ENCODE data around the gene IQSEC3.
"Not testable (repeated sequence)": the region's sequence is repeated elsewhere in the genome, so short reads cannot be mapped to it uniquely, and the experiment has no call there.

The IQSEC3 gene

DNA sequence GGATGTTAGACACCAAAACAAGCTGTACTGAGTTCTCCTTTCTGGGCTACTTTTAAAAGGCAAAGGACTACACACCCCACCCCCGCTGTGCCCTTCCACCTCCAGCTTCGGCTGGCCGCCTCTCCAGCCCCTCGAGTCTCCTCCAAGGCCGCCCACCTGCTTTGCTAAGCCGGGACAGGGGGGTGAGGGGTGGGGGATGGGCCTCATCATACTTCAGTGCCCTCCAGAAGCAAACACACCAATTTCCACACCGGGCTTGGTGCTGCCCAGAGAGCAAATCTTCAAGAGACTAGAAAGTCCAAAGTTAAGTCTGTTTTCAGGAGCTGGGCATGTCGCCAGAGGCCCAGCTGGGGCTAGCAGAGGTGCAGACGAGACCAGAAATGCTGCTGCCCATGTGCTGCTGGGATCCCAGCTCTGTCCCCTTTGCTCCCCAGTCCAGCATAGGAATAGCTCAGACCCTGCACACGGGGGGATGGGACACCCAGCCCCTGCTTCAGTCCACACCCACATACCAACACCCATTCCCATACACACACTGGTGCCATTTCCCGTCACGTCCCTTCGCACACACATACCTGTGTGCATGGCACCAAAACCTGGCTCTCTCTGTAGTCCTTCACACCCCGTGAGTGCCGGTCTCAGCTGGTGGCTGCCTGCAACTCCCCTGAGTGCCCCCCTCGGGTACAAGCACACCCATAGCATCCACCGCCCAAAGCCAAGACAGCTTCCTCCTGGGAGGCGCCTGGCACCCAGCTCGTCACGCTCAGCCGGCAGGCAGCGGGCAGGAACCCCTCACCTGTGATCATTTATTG, 146.4 kb downstream of the IQSEC3 start:
- no peak for DNase-seq (ENCODE audit: low read depth in 2 of 2, low spot score in 1 of 2)

DNA sequence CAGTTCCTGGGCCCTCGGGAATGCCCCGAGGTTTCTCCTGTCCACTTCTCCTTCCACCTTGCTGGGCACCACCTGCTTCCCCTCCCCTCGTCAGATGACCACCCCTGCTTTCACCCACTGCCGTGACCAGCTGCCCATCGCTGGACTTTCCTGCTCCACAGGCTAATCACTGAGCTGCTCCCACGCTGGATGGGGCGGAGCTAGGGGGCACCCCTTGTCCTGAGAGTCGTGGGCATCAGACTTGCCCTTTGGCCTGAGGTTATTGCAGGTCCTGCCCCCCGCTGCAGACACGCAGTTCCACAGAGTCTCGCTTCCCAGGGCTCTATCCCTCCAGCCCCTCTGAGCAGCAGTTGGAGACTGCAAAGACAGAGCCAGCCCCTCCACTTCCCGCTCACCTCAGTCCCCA, 147.0 kb downstream of the IQSEC3 start:
- no peak for DNase-seq (ENCODE audit: low read depth in 2 of 2, low spot score in 1 of 2)

DNA sequence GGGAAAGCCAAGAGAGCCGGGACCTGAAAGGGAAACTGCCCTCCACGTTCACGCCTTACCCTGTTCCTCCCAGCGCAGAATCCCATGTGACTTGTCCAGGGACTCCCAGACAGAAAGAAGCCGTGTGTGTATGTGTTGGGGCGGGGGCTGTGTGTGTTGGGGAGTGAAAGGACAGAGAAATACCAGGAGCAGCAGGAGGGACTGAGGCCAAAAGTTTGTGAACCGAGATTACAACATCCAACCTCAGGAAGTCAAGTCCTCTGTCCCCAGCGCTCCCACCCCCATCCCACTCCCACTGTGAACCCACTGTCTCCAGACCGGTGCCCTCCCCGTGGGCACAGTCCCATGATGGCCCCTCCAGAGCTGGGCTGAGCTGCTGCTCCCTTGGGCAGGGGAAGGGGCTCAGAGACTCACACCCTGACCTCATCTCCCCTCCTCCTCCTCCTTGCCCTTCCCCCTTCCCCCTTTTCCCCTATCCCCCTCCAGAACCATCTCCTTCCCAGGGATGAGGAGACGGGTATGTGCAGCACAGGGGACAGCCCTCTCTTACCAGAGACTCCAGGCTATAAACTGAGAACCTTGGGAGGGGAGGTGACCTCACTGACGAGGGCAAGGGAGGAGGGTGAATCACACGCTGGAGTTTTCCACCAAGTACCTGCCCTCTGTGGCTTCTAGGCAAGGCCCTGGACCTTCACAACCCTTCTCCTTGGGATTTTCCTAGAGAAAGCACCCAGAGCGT, 147.6 kb downstream of the IQSEC3 start, which contains the start of gene SLC6A12:
SLC6A12 (minus strand) TSS at position 155 of the 739 bp plus-strand sequence. CDS start 4,171 bp downstream, outside the sequence.
- DNase-seq (ENCODE audit: low read depth in 2 of 2, low spot score in 1 of 2), result no peak

DNA sequence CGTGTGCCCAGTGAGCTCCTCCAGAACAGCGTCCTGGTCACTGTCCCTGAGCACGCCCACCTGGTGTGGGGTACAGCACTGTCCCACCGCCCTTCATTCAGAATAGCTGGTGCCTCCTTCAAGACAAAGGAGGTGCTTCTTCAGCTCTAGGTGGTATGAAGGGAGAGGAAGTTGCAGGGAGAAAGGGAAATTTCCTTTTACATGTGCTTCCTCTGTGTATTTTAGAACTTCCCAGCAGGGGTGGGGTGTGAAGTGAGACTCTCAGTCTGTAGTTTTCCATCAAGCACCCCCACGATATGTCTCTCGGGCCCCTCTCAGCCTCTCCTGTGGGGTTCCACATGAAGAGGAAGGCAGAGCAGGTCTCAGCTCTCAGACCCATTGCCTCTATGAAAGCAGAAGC, 148.5 kb downstream of the IQSEC3 start:
- no peak for DNase-seq (ENCODE audit: low read depth in 2 of 2, low spot score in 1 of 2)

DNA sequence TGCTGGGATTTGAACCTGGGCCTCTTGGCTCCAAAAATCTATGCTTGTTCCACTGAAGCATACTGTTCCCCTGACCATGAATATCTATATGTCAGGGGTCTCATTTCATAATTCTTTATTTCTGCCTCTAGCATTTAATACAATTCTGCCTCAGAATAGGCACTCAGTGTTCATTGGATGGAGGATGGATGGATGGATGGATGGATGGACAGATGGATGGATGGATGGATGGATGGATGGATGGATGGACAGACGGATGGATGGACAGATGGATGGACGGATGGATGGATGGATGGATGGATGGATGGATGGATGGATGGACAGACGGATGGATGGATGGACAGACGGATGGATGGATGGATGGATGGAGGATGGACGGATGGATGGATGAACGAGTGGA, 150.5 kb downstream of the IQSEC3 start:
- DNase-seq (ENCODE audit: low read depth in 2 of 2, low spot score in 1 of 2), result not testable (repeated sequence)

DNA sequence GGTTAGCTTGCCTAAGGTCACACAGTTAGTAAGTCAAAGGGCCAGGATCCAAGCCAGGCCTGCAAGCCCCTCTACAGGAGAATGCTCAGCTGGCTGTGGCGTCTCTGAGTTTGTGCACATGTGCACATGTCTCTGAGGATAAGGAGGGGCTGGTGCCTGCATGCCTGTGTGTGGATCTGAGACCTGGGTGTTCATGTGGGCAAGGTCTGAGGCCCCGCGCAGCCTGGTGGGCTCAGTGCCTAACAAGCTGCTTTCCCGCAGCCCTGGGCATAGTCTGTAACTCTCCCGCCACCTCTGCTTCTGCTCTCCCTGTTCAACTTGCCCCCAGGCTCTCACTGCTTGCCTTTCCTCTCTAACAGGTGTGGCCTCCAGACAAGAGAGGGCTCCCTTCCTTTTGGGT, 151.7 kb downstream of the IQSEC3 start:
- DNase-seq (ENCODE audit: low read depth in 2 of 2, low spot score in 1 of 2), result no peak

DNA sequence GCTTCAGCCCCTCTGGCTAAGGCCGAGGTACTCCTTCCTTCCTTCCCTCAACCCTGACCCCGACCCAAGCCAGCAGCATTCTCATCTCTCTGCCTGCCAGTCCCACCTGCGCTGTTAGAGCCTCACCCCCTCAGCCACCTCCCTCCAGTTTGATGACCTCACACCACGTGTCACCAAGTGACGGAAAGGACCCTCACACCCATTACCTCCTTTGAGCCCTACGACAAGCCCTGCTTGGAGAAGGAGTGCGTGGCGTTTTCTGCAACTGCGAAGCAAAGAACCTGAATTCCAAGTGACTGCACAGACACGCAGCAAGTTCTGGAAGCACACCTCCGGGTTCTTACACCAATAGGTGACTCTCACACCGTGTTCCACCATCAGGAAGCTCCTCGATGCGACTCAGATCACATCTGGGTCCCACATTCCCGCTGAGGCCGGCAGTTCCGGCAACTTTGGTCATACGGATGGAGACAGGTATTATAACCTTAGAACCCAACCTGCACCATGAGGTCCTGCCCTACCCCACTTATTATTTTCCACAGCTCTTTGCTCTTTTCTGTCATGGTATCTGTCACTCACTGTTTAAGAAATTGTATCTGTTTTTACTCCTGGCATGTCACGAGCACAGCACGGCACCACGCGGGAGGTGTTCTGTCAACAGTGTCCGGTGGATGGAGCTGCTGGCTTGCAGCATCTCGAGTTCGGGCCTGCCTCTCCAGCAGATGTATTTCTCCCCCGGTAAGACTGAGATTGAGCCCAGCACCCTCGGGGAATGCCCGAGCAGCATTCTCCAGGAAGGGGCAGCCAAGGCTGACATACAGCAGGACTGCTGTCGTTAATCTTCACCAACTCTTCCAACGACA, 152.4 kb downstream of the IQSEC3 start:
- no peak for DNase-seq (ENCODE audit: low read depth in 2 of 2, low spot score in 1 of 2)

DNA sequence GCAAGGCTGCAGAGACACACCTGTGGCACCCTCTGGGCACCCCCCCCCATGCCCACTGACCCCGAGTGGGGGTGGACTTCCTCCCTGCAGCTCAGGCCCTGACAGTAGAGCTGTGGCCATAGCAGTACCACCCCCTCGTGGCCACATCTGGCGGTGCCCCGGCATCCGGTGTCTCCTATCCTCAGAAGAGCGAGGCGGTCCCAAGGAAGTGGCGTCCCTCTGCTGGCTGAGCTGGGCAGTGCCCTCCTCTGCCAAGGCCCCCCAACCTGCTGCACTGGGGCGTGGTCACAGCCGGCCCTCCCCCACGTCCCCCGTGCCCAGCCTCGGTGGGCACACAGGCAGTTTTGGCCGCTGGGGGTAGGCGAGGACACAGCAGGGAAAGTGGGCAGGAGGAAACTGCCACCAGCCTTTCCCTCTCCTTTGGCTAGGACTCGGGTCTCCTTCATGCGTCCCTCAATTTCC, 153.4 kb downstream of the IQSEC3 start:
- DNase-seq (ENCODE audit: low read depth in 2 of 2, low spot score in 1 of 2), result no peak

DNA sequence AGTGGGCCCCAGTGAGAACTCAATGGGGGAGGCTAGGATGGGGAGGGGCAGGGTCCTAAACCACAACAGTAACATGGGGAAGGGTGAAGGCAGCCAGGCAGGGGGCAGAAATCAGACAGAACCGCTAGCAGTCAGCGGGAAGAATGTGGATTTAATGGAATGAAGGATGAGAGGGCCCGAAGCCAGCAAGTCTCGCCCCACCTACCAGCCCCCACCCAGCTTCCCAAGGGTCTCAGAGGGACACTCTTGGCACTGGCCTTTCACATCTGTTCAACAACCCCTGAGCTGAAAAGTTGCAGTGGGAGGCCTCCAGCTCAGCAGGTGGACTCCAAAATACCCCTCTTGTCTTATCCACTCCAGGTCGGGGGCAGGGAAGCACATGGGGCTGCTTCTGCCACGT, 153.9 kb downstream of the IQSEC3 start:
- DNase-seq (ENCODE audit: low read depth in 2 of 2, low spot score in 1 of 2), result no peak

DNA sequence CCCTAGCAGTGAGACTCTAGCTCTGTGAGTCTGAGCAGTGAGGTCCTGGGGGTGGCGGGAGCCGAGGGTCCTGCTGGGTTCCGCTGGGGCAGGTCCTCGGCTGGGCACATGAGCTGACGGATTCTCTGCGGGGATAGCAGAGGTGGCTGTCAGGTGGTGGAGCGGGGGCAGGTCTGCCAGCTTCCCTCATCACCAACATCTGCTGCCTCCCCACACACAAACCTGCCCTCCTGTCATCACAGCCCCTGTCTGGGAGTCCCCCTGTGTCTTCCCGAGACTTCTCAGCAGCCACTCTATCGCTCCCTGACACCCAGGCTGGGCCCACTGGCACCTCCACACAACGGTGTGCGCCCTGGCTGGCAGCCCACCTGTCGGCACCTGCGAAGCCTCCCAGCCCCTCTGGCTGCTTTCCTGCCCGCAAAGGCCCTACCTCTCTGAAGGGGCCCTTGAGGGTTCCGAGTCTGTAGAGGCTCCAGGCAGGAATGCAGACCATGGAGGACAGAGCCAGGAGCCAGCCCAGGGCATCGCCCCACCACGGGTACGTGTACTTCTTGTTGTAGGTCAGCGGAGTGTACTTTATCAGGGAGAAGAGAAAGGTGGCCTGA, 154.5 kb downstream of the IQSEC3 start:
- no peak for DNase-seq (ENCODE audit: low read depth in 2 of 2, low spot score in 1 of 2)

DNA sequence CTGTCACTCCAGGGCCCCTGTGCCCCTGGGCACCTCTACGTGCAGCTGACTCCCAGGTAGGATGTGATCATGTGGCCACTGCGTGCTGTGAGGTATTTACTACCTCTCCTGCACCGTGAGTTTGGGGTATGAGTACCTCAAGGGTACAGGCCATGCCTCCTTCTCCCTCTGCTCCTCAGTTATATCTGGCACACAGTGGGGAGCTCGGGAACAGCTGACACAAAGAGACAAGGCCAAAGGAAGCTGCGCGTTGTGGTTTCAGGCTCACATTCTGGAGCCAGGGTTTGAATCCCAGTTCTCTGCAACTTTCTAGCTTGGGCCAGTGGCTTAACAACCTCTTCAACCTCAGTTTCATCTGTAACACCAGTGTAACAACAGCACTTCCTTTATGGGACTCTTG, 155.2 kb downstream of the IQSEC3 start:
- DNase-seq (ENCODE audit: low read depth in 2 of 2, low spot score in 1 of 2), result no peak

DNA sequence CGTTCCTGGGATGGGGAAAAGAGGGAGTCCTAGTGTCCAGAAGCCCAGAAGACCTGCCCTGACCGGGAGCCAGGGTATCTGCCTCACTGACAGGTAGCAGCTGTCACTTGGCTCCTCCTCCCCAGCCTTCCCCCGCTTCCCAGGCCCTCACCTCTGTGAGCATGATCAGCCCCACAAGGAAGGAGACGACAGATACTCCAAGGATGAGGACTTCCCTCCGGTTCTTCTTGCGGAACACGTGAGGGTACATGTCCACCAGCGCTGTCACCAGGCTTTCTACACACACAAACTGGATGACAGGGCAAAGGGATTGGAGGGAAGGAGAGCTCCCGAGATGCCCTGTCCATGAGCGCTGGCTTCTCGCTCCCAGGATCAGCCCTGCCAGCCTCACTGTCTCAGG, 157.3 kb downstream of the IQSEC3 start:
- no peak for DNase-seq (ENCODE audit: low read depth in 2 of 2, low spot score in 1 of 2)

DNA sequence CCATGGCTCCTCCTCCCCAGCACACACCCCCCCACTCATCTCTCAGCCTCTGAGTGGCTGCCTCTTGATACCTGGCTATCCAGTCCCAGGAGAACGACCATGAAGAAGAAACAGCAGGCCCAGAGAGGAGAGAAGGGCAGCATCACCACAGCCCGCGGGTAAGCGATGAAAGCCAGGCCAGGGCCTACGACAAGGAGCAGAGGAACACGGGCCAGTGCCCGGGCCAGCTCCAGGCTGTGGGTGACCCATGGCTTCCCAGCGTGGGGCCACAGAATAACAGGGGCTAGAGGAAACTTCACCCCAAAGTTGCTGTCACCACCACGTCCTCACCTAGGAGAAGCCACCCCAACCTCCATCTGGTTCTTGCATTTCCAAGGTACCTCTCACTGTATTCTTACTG, 157.8 kb downstream of the IQSEC3 start:
- DNase-seq (ENCODE audit: low read depth in 2 of 2, low spot score in 1 of 2), result no peak

DNA sequence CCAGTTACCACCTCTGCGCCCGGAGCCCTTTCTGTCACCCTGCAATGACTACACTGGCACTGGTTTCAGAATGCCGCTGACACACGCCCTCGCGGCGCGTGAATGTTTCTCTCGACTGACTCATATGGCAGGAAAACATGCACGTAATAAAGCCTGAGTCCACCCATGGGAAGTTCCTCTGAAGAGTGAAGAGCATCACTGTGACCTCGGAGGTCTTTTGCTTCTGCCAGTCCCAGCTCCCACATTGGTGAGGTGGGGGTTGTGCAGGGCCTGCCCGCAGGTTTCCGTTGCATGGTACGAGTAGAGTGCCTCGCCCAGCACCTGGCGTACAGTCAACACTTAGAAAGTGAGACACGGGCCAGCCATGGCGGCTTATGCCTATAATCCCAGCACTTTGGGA, 158.4 kb downstream of the IQSEC3 start:
- DNase-seq (ENCODE audit: low read depth in 2 of 2, low spot score in 1 of 2), result no peak

DNA sequence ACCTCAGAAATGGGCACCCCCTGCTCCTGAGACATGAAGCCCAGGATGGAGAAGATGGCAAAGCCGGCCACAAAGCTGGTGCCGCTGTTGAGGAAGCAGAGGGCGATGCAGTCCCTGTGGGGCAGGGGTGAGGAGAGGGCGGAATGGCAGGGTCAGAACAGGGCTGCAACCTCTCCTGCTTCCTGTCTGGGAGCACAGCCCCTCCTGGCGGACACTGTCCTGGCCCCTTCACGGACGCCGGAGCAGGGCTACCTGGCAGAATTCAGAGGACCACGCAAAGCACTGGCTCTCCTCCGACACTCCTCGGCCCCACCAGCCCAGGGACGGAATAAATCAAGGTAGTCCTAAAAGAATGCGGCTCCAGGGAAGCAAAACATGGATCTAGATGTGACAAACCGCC, 159.8 kb downstream of the IQSEC3 start:
- DNase-seq (ENCODE audit: low read depth in 2 of 2, low spot score in 1 of 2), result no peak

DNA sequence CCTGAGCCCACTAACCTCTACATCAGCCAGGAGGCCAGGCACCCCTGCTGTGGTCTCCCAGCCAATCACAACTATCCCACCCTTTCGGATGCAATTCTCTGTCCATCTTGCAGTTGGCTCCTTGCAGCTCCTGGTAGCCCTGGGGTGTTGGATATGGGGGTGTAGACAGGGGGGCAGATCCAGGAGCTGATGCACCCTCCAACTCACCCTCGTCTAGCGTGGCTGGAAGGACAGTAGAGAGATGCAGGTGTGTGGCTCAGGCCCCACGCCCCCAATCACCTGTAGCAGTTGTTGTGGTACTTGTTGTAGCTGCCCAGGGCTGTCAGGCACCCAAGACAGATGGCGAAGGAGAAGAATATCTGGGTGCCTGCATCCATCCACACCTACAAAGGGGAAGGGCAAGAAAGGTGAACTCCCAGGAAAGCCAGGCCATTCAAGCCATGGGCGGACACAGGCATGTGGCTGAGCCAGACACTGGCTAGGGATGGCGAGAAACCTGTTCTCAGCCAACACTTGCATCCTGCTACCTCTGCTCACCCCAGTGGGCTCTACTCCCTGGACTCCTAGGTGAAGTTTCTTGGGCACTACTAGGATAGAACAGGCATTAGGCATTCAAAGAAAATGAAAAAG, 160.8 kb downstream of the IQSEC3 start:
- no peak for DNase-seq (ENCODE audit: low read depth in 2 of 2, low spot score in 1 of 2)
